Hepatocyte (in vitro differentiated cells): ENCODE measurements around the gene ABCC9. TPM values are rescaled to one million over a fixed set of nuclear protein-coding genes. Genes with fewer than 3 reads are reported as not detected.

Experiments used
- DNase-seq: peaks from one replicate; pipeline ENCODE4 v3.0.0-alpha.2; 2016; ENCODE audit warnings: low spot score
- H2AFZ ChIP-seq: fragments of 200-600 bp; sonication (generic); 2 replicates; pipeline ENCODE4 v1.6.0; 2016; ENCODE audit warnings: antibody characterized with exemption, mild to moderate bottlenecking
- H3K27ac ChIP-seq: fragments of 200-600 bp; sonication (generic); 2 replicates; pipeline ENCODE4 v1.5.1; 2016; ENCODE audit warnings: mild to moderate bottlenecking
- H3K27me3 ChIP-seq: fragments of 200-600 bp; sonication (generic); 2 replicates; pipeline ENCODE4 v1.6.1; 2016
- H3K36me3 ChIP-seq: fragments of 200-600 bp; sonication (generic); replicated peaks from 2 replicates; pipeline ENCODE4 v1.5.1; 2016; ENCODE audit warnings: low read depth; ENCODE audit not compliant: insufficient read depth
- H3K4me1 ChIP-seq: fragments of 200-600 bp; sonication (generic); 2 replicates; pipeline ENCODE4 v1.5.1; 2016; ENCODE audit warnings: mild to moderate bottlenecking, moderate library complexity; ENCODE audit not compliant: insufficient read depth
- H3K4me2 ChIP-seq: fragments of 200-600 bp; sonication (generic); 2 replicates; pipeline ENCODE4 v1.6.0; 2016
- H3K4me3 ChIP-seq: fragments of 200-600 bp; sonication (generic); 2 replicates; pipeline ENCODE4 v1.5.1; 2016; ENCODE audit warnings: mild to moderate bottlenecking
- H3K79me2 ChIP-seq: fragments of 200-600 bp; sonication (generic); 2 replicates; pipeline ENCODE4 v1.6.0; 2017; ENCODE audit warnings: mild to moderate bottlenecking
- H3K9me2 ChIP-seq: fragments of 200-600 bp; sonication (generic); replicated peaks from 2 replicates; pipeline ENCODE4 v1.6.0; 2017; ENCODE audit warnings: mild to moderate bottlenecking; ENCODE audit not compliant: insufficient read depth
- H3K9me3 ChIP-seq: fragments of 200-600 bp; sonication (generic); 2 replicates; pipeline ENCODE4 v1.5.1; 2016; ENCODE audit warnings: low read depth, mild to moderate bottlenecking
- H4K20me1 ChIP-seq: fragments of 200-600 bp; sonication (generic); 2 replicates; pipeline ENCODE4 v1.6.0; 2016; ENCODE audit warnings: mild to moderate bottlenecking; ENCODE audit not compliant: insufficient read depth, poor library complexity, severe bottlenecking
- CTCF ChIP-seq: fragments of 200-600 bp; sonication (generic); IDR thresholded peaks from 2 replicates; pipeline ENCODE4 v1.5.1; 2016; ENCODE audit warnings: antibody characterized with exemption, mild to moderate bottlenecking; ENCODE audit not compliant: poor library complexity
- EZH2 ChIP-seq: fragments of 200-600 bp; sonication (generic); IDR thresholded peaks from 2 replicates; pipeline ENCODE4 v1.6.1; 2016; ENCODE audit warnings: antibody characterized with exemption, mild to moderate bottlenecking, borderline replicate concordance
- EZH2phosphoT487 ChIP-seq: fragments of 200-600 bp; sonication (generic); IDR thresholded peaks from one replicate; pipeline ENCODE4 v1.6.1; 2018; ENCODE audit warnings: antibody characterized with exemption, mild to moderate bottlenecking, low read depth, moderate library complexity; ENCODE audit not compliant: unreplicated experiment, severe bottlenecking
- WGBS: methylation state at CpG from one replicate; pipeline ENCODE4 v1.1.6; 2016; ENCODE audit warnings: low lambda C conversion rate; ENCODE audit errors: missing lambda C conversion rate; 5-methylcytosine and 5-hydroxymethylcytosine counted together
- polyA plus RNA-seq: library from polyadenylated mRNA; unstranded; fragments of >200 nt; fragmentation: Nextera tagmentation; extraction: Ambion mirVana; gene quantifications from 2 replicates; pipeline ENCODE4 v1.2.1, GENCODE V29; 2016
- total RNA-seq: library from RNA; depleted of rRNA; stranded (reverse); fragments of >200 nt; gene quantifications from 2 replicates; pipeline ENCODE4 v1.2.3, GENCODE V29; 2014

Gene ABCC9
- total and polyA plus RNA-seq, 2 experiments from 2014 or later, result 0.68 to 10.0 TPM

DNA sequence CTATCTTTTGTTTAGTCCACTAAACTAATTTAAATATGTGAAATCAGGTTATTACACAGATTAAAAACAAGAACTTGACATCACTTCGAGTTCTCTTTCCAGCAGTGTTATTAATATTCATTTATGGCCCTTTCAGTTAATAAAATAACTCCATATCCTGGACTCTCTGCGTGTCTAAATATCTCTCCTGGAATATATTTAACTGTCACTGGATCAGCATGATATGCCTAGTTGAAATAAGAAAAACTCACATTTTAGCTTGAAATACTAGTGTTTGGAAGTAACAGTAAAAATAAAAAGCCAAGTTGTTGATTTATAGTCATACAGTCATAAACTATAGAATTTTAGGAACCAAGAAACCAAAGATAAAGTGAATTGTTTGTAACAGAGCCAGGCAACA, 45.6 kb downstream of the ABCC9 start:
- Histone ChIP-seq H3K9me2 (no peaks in the 10 kb centered on the region), H2AFZ (no peak overlapping the region), H3K4me2 (no peak overlapping the region), H3K27ac (no peak overlapping the region), H3K36me3 (no peaks in the 10 kb centered on the region), H3K9me3 (no peaks in the 10 kb centered on the region), H3K27me3 (no peaks in the 10 kb centered on the region), H3K79me2 (no peaks in the 10 kb centered on the region), H3K4me1 (no peaks in the 10 kb centered on the region), H3K4me3 (no peak overlapping the region), H4K20me1 (no peaks in the 10 kb centered on the region)
- TF ChIP-seq CTCF, result no peak
- WGBS, result 65% methylated on average over 2 of the region's 2 CpGs
- DNase-seq, result no peak

- Histone ChIP-seq H4K20me1 (no peaks in the 10 kb centered on the region), H3K36me3 (no peaks in the 10 kb centered on the region), H3K79me2 (no peaks in the 10 kb centered on the region), H3K27me3 (no peaks in the 10 kb centered on the region), H3K4me1 (no peaks in the 10 kb centered on the region), H2AFZ (no peak overlapping the region), H3K27ac (no peak overlapping the region), H3K9me2 (no peaks in the 10 kb centered on the region), H3K4me2 (no peak overlapping the region), H3K9me3 (no peaks in the 10 kb centered on the region), H3K4me3 (no peak overlapping the region)
- 65% methylated on average over 4 of the region's 4 CpGs for WGBS
- no peak for DNase-seq
- TF ChIP-seq EZH2, result no peak
Measured at GRCh38 chr12:21894792-21895595, 46.2 kb downstream of the ABCC9 start.

GRCh38 chr12:21893924-21894323, 47.3 kb downstream of the ABCC9 start:
- Histone ChIP-seq H3K4me3 (no peak overlapping the region), H3K79me2 (no peaks in the 10 kb centered on the region), H3K9me3 (no peaks in the 10 kb centered on the region), H3K27me3 (no peaks in the 10 kb centered on the region), H4K20me1 (no peaks in the 10 kb centered on the region), H2AFZ (no peak overlapping the region), H3K4me2 (no peak overlapping the region), H3K4me1 (no peaks in the 10 kb centered on the region), H3K27ac (no peak overlapping the region), H3K9me2 (no peaks in the 10 kb centered on the region), H3K36me3 (no peaks in the 10 kb centered on the region)
- DNase-seq, result no peak
- TF ChIP-seq EZH2phosphoT487 (no peak), CTCF (no peak), EZH2 (no peak)
- 83% methylated on average over 4 of the region's 4 CpGs for WGBS

DNA sequence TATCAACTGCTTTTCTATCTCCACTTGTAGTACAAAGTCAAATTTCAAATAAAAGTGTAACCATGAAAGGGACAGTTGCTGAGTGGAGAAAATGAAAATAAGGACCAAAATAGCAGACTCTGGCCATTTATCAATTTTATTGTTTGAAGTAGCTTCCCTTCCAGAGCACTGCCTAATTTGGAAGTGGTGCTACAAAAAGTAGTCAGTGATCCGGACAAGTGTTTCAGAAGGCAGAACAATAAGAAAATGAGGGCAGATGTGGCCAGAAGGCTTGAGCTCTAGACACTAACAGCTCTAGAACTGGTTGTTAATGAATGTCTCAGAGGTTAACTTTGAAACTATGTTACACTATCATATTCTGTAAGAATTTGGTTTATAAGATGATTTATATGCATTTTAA, 48.9 kb downstream of the ABCC9 start:
- Histone ChIP-seq H3K79me2 (no peaks in the 10 kb centered on the region), H3K9me3 (no peaks in the 10 kb centered on the region), H3K4me3 (no peak overlapping the region), H3K4me1 (no peaks in the 10 kb centered on the region), H3K4me2 (no peak overlapping the region), H3K27ac (no peak overlapping the region), H3K9me2 (no peaks in the 10 kb centered on the region), H3K27me3 (no peaks in the 10 kb centered on the region), H3K36me3 (no peaks in the 10 kb centered on the region), H4K20me1 (no peaks in the 10 kb centered on the region), H2AFZ (no peak overlapping the region)
- no peak for TF ChIP-seq EZH2phosphoT487
- WGBS, result 72% methylated on average over 1 of the region's 1 CpG
- DNase-seq, result no peak
